SK-N-SH (cell line): ENCODE measurements around the gene ADCY7. TPM values are rescaled to one million over a fixed set of nuclear protein-coding genes. Genes with fewer than 3 reads are reported as not detected.

Experiments
- CTCF ChIA-PET: fragments of 300-600, 350-600 bp; formaldehyde crosslinking; extraction: SDS; loops from one replicate; lab custom pipeline; 2021; lab: Yijun Ruan, JAX
- POLR2A ChIA-PET: fragments of 350-600 bp; sonication (Branson Sonifier 250); formaldehyde crosslinking; extraction: SDS; loops from one replicate; lab custom pipeline; 2020; ENCODE audit warnings: antibody characterized with exemption, inconsistent platforms; lab: Yijun Ruan, JAX
- DNase-seq: peaks from one replicate; pipeline ENCODE4 v3.0.0; 2012
- H2AFZ ChIP-seq: fragments of 200-600 bp; sonication (generic); 2 replicates; pipeline ENCODE4 v1.8.1; 2016; ENCODE audit warnings: antibody characterized with exemption, mild to moderate bottlenecking, low read depth
- H3F3A ChIP-seq: fragments of 200-600 bp; sonication (generic); replicated peaks from 2 replicates; pipeline ENCODE3; 2016; ENCODE audit warnings: antibody characterized with exemption, mild to moderate bottlenecking; ENCODE audit not compliant: insufficient read depth
- H3K27ac ChIP-seq, 2 experiments: fragments of 200-500 bp in 1 of 2; fragments of 200-600 bp in 1 of 2; sonication (Bioruptor generic) in 1 of 2; sonication (generic), shearing (Covaris generic) in 1 of 2; 2 replicates each; pipeline versions ENCODE4 v1.5.1 to v1.6.1; 2014 to 2016; ENCODE audit warnings: low read depth in 2 of 2, inconsistent platforms in 1 of 2, low read length in 1 of 2, mild to moderate bottlenecking in 1 of 2, mixed read lengths in 1 of 2
- H3K27me3 ChIP-seq: fragments of 200-600 bp; sonication (generic), shearing (Covaris generic); 2 replicates; pipeline ENCODE4 v1.6.1; 2016; ENCODE audit warnings: mixed run types; ENCODE audit not compliant: insufficient read depth
- H3K36me3 ChIP-seq, 2 experiments: fragments of 200-500 bp in 1 of 2; fragments of 200-600 bp in 1 of 2; sonication (Bioruptor generic) in 1 of 2; sonication (generic) in 1 of 2; replicated peaks in 1 of 2; 2 replicates each; pipeline versions ENCODE3 to v1.5.1; 2014 to 2016; ENCODE audit warnings: low read length in 1 of 2, mild to moderate bottlenecking in 1 of 2; ENCODE audit not compliant: insufficient read depth in 2 of 2, control insufficient read depth in 1 of 2
- H3K4me1 ChIP-seq, 2 experiments: fragments of 200-500 bp in 1 of 2; fragments of 200-600 bp in 1 of 2; sonication (Bioruptor generic) in 1 of 2; sonication (generic), shearing (Covaris generic) in 1 of 2; 2 replicates each; pipeline versions ENCODE4 v1.5.1 to v1.6.1; 2014 to 2016; ENCODE audit warnings: low read depth in 1 of 2, low read length in 1 of 2, mixed run types in 1 of 2; ENCODE audit not compliant: insufficient read depth in 2 of 2, control insufficient read depth in 1 of 2
- H3K4me2 ChIP-seq: fragments of 200-600 bp; sonication (generic), shearing (Covaris generic); 2 replicates; pipeline ENCODE4 v1.6.1; 2017; ENCODE audit warnings: mixed run types
- H3K4me3 ChIP-seq, 2 experiments: fragments of 200-500 bp in 1 of 2; fragments of 200-600 bp in 1 of 2; sonication (Bioruptor generic) in 1 of 2; sonication (generic), shearing (Covaris generic) in 1 of 2; 2 replicates each; pipeline versions ENCODE4 v1.5.1 to v1.8.1; 2014 to 2016; ENCODE audit warnings: low read depth in 2 of 2, inconsistent platforms in 1 of 2, low read length in 1 of 2, mild to moderate bottlenecking in 1 of 2, mixed read lengths in 1 of 2, moderate library complexity in 1 of 2
- H3K79me2 ChIP-seq: fragments of 200-600 bp; sonication (generic); 2 replicates; pipeline ENCODE4 v1.8.1; 2017; ENCODE audit warnings: mild to moderate bottlenecking; ENCODE audit not compliant: insufficient read depth
- H3K9ac ChIP-seq: fragments of 200-600 bp; sonication (generic); 2 replicates; pipeline ENCODE4 v1.6.1; 2017; ENCODE audit warnings: mixed run types
- H3K9me2 ChIP-seq: fragments of 200-600 bp; sonication (generic); 2 replicates; pipeline ENCODE4 v1.6.1; 2017; ENCODE audit warnings: mixed run types
- H3K9me3 ChIP-seq: fragments of 200-600 bp; sonication (generic); 2 replicates; pipeline ENCODE4 v1.6.1; 2017; ENCODE audit warnings: mixed run types, mild to moderate bottlenecking, moderate library complexity
- H4K20me1 ChIP-seq: fragments of 200-600 bp; sonication (generic); 2 replicates; pipeline ENCODE4 v1.6.1; 2017; ENCODE audit warnings: mild to moderate bottlenecking, mixed run types; ENCODE audit not compliant: insufficient read depth
- ELF1 ChIP-seq: IDR thresholded peaks from 2 replicates; pipeline ENCODE4 v1.4.0; 2012
- EZH2phosphoT487 ChIP-seq: fragments of 200-600 bp; sonication (generic); IDR thresholded peaks from 2 replicates; pipeline ENCODE4 v1.6.1; 2017; ENCODE audit warnings: low read depth, mixed run types, mild to moderate bottlenecking, antibody characterized with exemption, moderate library complexity, borderline replicate concordance
- FOSL2 ChIP-seq: IDR thresholded peaks from 2 replicates; pipeline ENCODE4 v1.4.0; 2012; ENCODE audit warnings: low read depth, mild to moderate bottlenecking, moderate library complexity, borderline replicate concordance
- FOXJ3 ChIP-seq: sonication (generic); formaldehyde crosslinking; IDR thresholded peaks from 2 replicates; pipeline ENCODE4 v1.5.1; 2020; ENCODE audit warnings: mild to moderate bottlenecking, missing genetic modification reagents
- FOXM1 ChIP-seq: IDR thresholded peaks from 2 replicates; pipeline ENCODE4 v1.4.0; 2012; ENCODE audit warnings: low read depth, mild to moderate bottlenecking
- GATA2 ChIP-seq: sonication (generic); formaldehyde crosslinking; IDR thresholded peaks from 2 replicates; pipeline ENCODE4 v1.5.0; 2020; ENCODE audit warnings: mild to moderate bottlenecking, missing genetic modification reagents
- JUND ChIP-seq: IDR thresholded peaks from 2 replicates; pipeline ENCODE4 v1.4.0; 2012
- NFIC ChIP-seq: IDR thresholded peaks from 2 replicates; pipeline ENCODE4 v1.4.0; 2012; ENCODE audit warnings: borderline replicate concordance
- NRF1 ChIP-seq: IDR thresholded peaks from 2 replicates; pipeline ENCODE4 v1.6.1; 2012; ENCODE audit warnings: low read depth, mild to moderate bottlenecking, low read length
- PBX3 ChIP-seq: IDR thresholded peaks from 2 replicates; pipeline ENCODE4; 2012
- SIN3A ChIP-seq: IDR thresholded peaks from 2 replicates; pipeline ENCODE4 v1.6.1; 2012; ENCODE audit warnings: low read depth, mild to moderate bottlenecking, low read length, moderate library complexity, borderline replicate concordance
- SMC3 ChIP-seq: IDR thresholded peaks from 2 replicates; pipeline ENCODE4 v1.6.1; 2012; ENCODE audit warnings: low read depth, low read length, improper control_type of control experiment
- TAF1 ChIP-seq: IDR thresholded peaks from 2 replicates; pipeline ENCODE4 v1.6.1; 2012; ENCODE audit warnings: low read depth, mild to moderate bottlenecking, low read length, moderate library complexity, borderline replicate concordance
- USF2 ChIP-seq: fragments of 150-350 bp; IDR thresholded peaks from 2 replicates; pipeline ENCODE4 v1.6.1; 2017; ENCODE audit warnings: antibody characterized with exemption, low read length, low read depth, borderline replicate concordance
- ZBTB33 ChIP-seq: IDR thresholded peaks from 2 replicates; pipeline ENCODE4 v1.4.0; 2012; ENCODE audit warnings: low read depth, borderline replicate concordance
- WGBS: methylation state at CpG from one replicate; pipeline ENCODE4 v1.1.6; 2017; ENCODE audit warnings: low lambda C conversion rate; 5-methylcytosine and 5-hydroxymethylcytosine counted together
- polyA plus RNA-seq, 3 experiments: library from polyadenylated mRNA; depleted of rRNA; stranded (reverse); fragments of >200 nt; gene quantifications; 2 replicates each; pipeline ENCODE4 v1.2.3, GENCODE V29; 2012
- TF ChIP-seq, protein P1 (sequence below): IDR thresholded peaks from 2 replicates; pipeline ENCODE4 v1.4.0; 2012; ENCODE audit warnings: low read depth, borderline replicate concordance

Gene ADCY7
- polyA plus RNA-seq, 1 of the 3 experiments (the other 2 are of a cell fraction), result 14.3 TPM

- Histone ChIP-seq H3K79me2 (no peaks in the 10 kb centered on the region), H3K27ac (no peak overlapping the region), H3K4me1 (peaks cover 0 to 23% of the 10 kb centered on the region in 2 experiments; a peak in 1 of 4 replicates), H3K4me2 (no peak overlapping the region), H3K4me3 (no peak overlapping the region), H3K9me3 (no peaks in the 10 kb centered on the region), H4K20me1 (no peaks in the 10 kb centered on the region), H3K9me2 (no peaks in the 10 kb centered on the region), H3K27me3 (no peaks in the 10 kb centered on the region), H2AFZ (no peak overlapping the region), H3K9ac (no peak overlapping the region), H3F3A (no peaks in the 10 kb centered on the region), H3K36me3 (no peaks in the 10 kb centered on the region)
- ChIA-PET CTCF (interaction anchor here (0.9 kb wide), 1 partner anchor 91 kb away, joined by 3 read pairs; no protein-coding TSS in a partner anchor), POLR2A (interaction anchor here (1.2 kb wide), 1 partner anchor 9 kb away, joined by 3 read pairs; no protein-coding TSS in a partner anchor)
- WGBS, result 97% methylated on average over 5 of the region's 9 CpGs
- DNase-seq, result peak; percentile 14
- TF ChIP-seq SIN3A, result no peak
- no peak for TF ChIP-seq TAF1
- no peak for TF ChIP-seq NFIC
- TF ChIP-seq, protein P1, sequence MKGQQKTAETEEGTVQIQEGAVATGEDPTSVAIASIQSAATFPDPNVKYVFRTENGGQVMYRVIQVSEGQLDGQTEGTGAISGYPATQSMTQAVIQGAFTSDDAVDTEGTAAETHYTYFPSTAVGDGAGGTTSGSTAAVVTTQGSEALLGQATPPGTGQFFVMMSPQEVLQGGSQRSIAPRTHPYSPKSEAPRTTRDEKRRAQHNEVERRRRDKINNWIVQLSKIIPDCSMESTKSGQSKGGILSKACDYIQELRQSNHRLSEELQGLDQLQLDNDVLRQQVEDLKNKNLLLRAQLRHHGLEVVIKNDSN, result no peak
- TF ChIP-seq EZH2phosphoT487, result no peak
- TF ChIP-seq ELF1, result no peak
- no peak for TF ChIP-seq FOXM1
- TF ChIP-seq FOXJ3 (CRISPR knock-in tag), result no peak
- TF ChIP-seq NRF1, result no peak
- TF ChIP-seq SMC3, result no peak
- no peak for TF ChIP-seq GATA2 (CRISPR knock-in tag)
- no peak for TF ChIP-seq FOSL2
- TF ChIP-seq PBX3, result no peak
- TF ChIP-seq ZBTB33, result no peak
- no peak for TF ChIP-seq JUND
- TF ChIP-seq USF2, result no peak
Observed at GRCh38 chr16:50306287-50306686, 39.9 kb downstream of the ADCY7 start.
